T-cell (primary cell): ENCODE data around the gene NPBWR2. TPM values are rescaled to one million over a fixed set of nuclear protein-coding genes. Genes with fewer than 3 reads are reported as not detected.

ENCODE experiments used
- ATAC-seq, 4 experiments: fragments of 200-7000 bp in 3 of 4; fragments of 150-1000 bp in 1 of 4; cut with Tn5 transposase; replicated peaks in 1 of 4; 1 replicate in 3 of 4; 2 replicates in 1 of 4; pipeline ENCODE4 v1.10.0; 2021; ENCODE audit warnings: moderate library complexity in 3 of 4, mild to moderate bottlenecking in 2 of 4, moderate number of reproducible peaks in 1 of 4
- CTCF ChIA-PET, 2 donors: fragments of 300-600 bp; sonication (Branson Sonifier 250); formaldehyde crosslinking; loops; one replicate each; lab custom pipeline; 2022; ENCODE audit warnings: antibody characterized with exemption in 2 of 2; lab: Charles Lee
- POLR2A ChIA-PET, 2 donors: fragments of 300-600 bp; sonication (Branson Sonifier 250); formaldehyde crosslinking; loops; one replicate each; lab custom pipeline; 2022; ENCODE audit warnings: antibody characterized with exemption in 2 of 2; lab: Charles Lee
- DNase-seq, 35 experiments: peaks; one replicate each; pipeline versions ENCODE4 v3.0.0 to v3.0.0-alpha.2; 2013 to 2023
- H3K27ac ChIP-seq: one replicate; pipeline ENCODE4 v1.5.1; 2013; ENCODE audit warnings: low read length
- H3K27me3 ChIP-seq, 2 experiments: replicated peaks in 1 of 2; 1 replicate in 1 of 2; 2 replicates in 1 of 2; pipeline versions ENCODE4 v1.6.1 to v1.7.0; 2013; ENCODE audit warnings: low read length in 1 of 2, mixed read lengths in 1 of 2; ENCODE audit not compliant: control insufficient read depth in 2 of 2, insufficient read depth in 2 of 2; ENCODE audit errors: extremely low read depth in 1 of 2
- H3K36me3 ChIP-seq, 2 donors: 1 replicate in 1 of 2; 2 replicates in 1 of 2; pipeline versions ENCODE4 v1.6.1 to v1.7.0; 2013; ENCODE audit warnings: low read length in 1 of 2; ENCODE audit not compliant: control insufficient read depth in 2 of 2, insufficient read depth in 1 of 2; ENCODE audit errors: extremely low read depth in 1 of 2
- H3K4me1 ChIP-seq, 2 experiments: 1 replicate in 1 of 2; 2 replicates in 1 of 2; pipeline versions ENCODE4 v1.6.1 to v1.7.0; 2013; ENCODE audit warnings: low read length in 2 of 2, mixed read lengths in 1 of 2; ENCODE audit not compliant: insufficient read depth in 2 of 2, control insufficient read depth in 1 of 2; ENCODE audit errors: extremely low read depth in 1 of 2
- H3K4me3 ChIP-seq, 2 donors: 1 replicate in 1 of 2; 2 replicates in 1 of 2; pipeline versions ENCODE4 v1.5.1 to v1.7.0; 2013; ENCODE audit warnings: mild to moderate bottlenecking in 2 of 2, low read length in 1 of 2, moderate library complexity in 1 of 2; ENCODE audit not compliant: control insufficient read depth in 1 of 2; ENCODE audit errors: extremely low read depth in 1 of 2
- H3K9me3 ChIP-seq: 2 replicates; pipeline ENCODE4 v1.7.0; 2013
- H3K27ac Mint-ChIP-seq, 2 donors: one replicate each; pipeline ENCODE4 v1.8.0; 2020 to 2021; ENCODE audit warnings: mild to moderate bottlenecking in 2 of 2, mixed read lengths in 2 of 2
- H3K27me3 Mint-ChIP-seq, 2 donors: one replicate each; pipeline ENCODE4 v1.8.0; 2021 to 2022; ENCODE audit warnings: mixed read lengths in 2 of 2
- H3K36me3 Mint-ChIP-seq: one replicate; pipeline ENCODE4 v1.8.0; 2021; ENCODE audit warnings: mixed read lengths
- H3K4me1 Mint-ChIP-seq, 3 donors: one replicate each; pipeline ENCODE4 v1.8.0; 2020 to 2022; ENCODE audit warnings: mixed read lengths in 3 of 3, mild to moderate bottlenecking in 1 of 3
- H3K4me3 Mint-ChIP-seq, 3 donors: one replicate each; pipeline ENCODE4 v1.8.0; 2020 to 2022; ENCODE audit warnings: mild to moderate bottlenecking in 3 of 3, mixed read lengths in 3 of 3, moderate library complexity in 3 of 3
- H3K9me3 Mint-ChIP-seq, 3 donors: one replicate each; pipeline ENCODE4 v1.8.0; 2020 to 2022; ENCODE audit warnings: mixed read lengths in 3 of 3
- WGBS: methylation state at CpG from one replicate; pipeline ENCODE4 v1.1.5; 2013; ENCODE audit warnings: missing lambda C conversion rate; ENCODE audit not compliant: insufficient coverage; 5-methylcytosine and 5-hydroxymethylcytosine counted together
- total RNA-seq, 35 experiments: library from RNA in 6 of 35; stranded (reverse) in 6 of 35; fragments of 120-200 nt in 1 of 35; gene quantifications; one replicate each; pipeline versions ENCODE4 v1.2.1 to v1.2.4 and lab custom pipeline; 2013 to 2026

NPBWR2 gene
- total RNA-seq, 5 donors from 2014 or later (not counting 1 experiment from before 2014, with no cell fraction given), result not detected

DNA sequence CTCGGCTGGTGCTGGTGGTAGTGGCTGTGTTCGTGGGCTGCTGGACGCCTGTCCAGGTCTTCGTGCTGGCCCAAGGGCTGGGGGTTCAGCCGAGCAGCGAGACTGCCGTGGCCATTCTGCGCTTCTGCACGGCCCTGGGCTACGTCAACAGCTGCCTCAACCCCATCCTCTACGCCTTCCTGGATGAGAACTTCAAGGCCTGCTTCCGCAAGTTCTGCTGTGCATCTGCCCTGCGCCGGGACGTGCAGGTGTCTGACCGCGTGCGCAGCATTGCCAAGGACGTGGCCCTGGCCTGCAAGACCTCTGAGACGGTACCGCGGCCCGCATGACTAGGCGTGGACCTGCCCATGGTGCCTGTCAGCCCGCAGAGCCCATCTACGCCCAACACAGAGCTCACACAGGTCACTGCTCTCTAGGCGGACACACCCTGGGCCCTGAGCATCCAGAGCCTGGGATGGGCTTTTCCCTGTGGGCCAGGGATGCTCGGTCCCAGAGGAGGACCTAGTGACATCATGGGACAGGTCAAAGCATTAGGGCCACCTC, 8.8 kb downstream of the NPBWR2 start:
- peaks cover 0 to 43% of the 10 kb centered on the region in 2 experiments for H3K27me3 ChIP-seq
- H3K27ac ChIP-seq, result no peak overlapping the region
- H3K4me3 ChIP-seq, result no peak overlapping the region
- Mint-ChIP-seq H3K9me3 (peaks cover 0 to 5% (median 0%) of the 10 kb centered on the region in 3 donors), H3K36me3 (peaks cover 4% of the 10 kb centered on the region), H3K4me1 (peaks cover 10 to 24% (median 12%) of the 10 kb centered on the region in 3 donors), H3K27me3 (peaks cover 8 to 16% of the 10 kb centered on the region in 2 donors), H3K4me3 (no peak overlapping the region), H3K27ac (no peak overlapping the region)
- H3K36me3 ChIP-seq, result peaks cover 0 to 19% of the 10 kb centered on the region in 2 donors
- ATAC-seq, result no peak
- WGBS, result 95% methylated on average over 28 of the region's 28 CpGs
- no peak for DNase-seq
- POLR2A ChIA-PET, result no interaction called here
- CTCF ChIA-PET, result interaction anchor here in 1 of 2 donors (0.6 kb wide), 1 partner anchor 22 kb away, joined by 5 read pairs; no protein-coding TSS in a partner anchor
- peaks cover 2 to 31% of the 10 kb centered on the region in 2 experiments for H3K4me1 ChIP-seq
- no peaks in the 10 kb centered on the region for H3K9me3 ChIP-seq

GRCh38 chr20:64096535-64096934, 10.8 kb downstream of the NPBWR2 start:
- CTCF ChIA-PET, result no interaction called here
- H3K27ac Mint-ChIP-seq, result no peak overlapping the region
- H3K4me1 Mint-ChIP-seq, result peaks cover 12 to 25% (median 16%) of the 10 kb centered on the region in 3 donors
- Histone ChIP-seq H3K4me3 (no peak overlapping the region), H3K27me3 (peaks cover 0 to 31% of the 10 kb centered on the region in 2 experiments), H3K27ac (no peak overlapping the region), H3K4me1 (peaks cover 12 to 17% of the 10 kb centered on the region in 2 experiments), H3K36me3 (peaks cover 0 to 19% of the 10 kb centered on the region in 2 donors), H3K9me3 (no peaks in the 10 kb centered on the region)
- DNase-seq, result no peak
- no peak for ATAC-seq
- H3K27me3 Mint-ChIP-seq, result peaks cover 3 to 7% of the 10 kb centered on the region in 2 donors
- H3K4me3 Mint-ChIP-seq, result no peak overlapping the region
- POLR2A ChIA-PET, result no interaction called here
- peaks cover 0 to 5% (median 0%) of the 10 kb centered on the region in 3 donors for H3K9me3 Mint-ChIP-seq
- peaks cover 4% of the 10 kb centered on the region for H3K36me3 Mint-ChIP-seq
- WGBS, result 79% methylated on average over 6 of the region's 6 CpGs

- Mint-ChIP-seq H3K4me3 (no peak overlapping the region), H3K9me3 (peaks cover 0 to 5% (median 0%) of the 10 kb centered on the region in 3 donors), H3K27me3 (peaks cover 0 to under 1% of the 10 kb centered on the region in 2 donors), H3K27ac (no peak overlapping the region), H3K4me1 (peaks cover 8 to 19% (median 10%) of the 10 kb centered on the region in 3 donors), H3K36me3 (peaks cover 4% of the 10 kb centered on the region)
- DNase-seq (no peak), ATAC-seq (no peak)
- CTCF ChIA-PET, result no interaction called here
- POLR2A ChIA-PET, result no interaction called here
- no peaks in the 10 kb centered on the region for H3K9me3 ChIP-seq
- H3K4me3 ChIP-seq, result no peak overlapping the region
- peaks cover 12 to 15% of the 10 kb centered on the region in 2 experiments for H3K4me1 ChIP-seq
- H3K36me3 ChIP-seq, result peaks cover 0 to 19% of the 10 kb centered on the region in 2 donors
- H3K27me3 ChIP-seq, result peaks cover 0 to 28% of the 10 kb centered on the region in 2 experiments
- no peak overlapping the region for H3K27ac ChIP-seq
- WGBS, result 73% methylated on average over 9 of the region's 11 CpGs
These were observed 11.4 kb downstream of the NPBWR2 start for GRCh38 chr20:64095927-64096326.

DNA sequence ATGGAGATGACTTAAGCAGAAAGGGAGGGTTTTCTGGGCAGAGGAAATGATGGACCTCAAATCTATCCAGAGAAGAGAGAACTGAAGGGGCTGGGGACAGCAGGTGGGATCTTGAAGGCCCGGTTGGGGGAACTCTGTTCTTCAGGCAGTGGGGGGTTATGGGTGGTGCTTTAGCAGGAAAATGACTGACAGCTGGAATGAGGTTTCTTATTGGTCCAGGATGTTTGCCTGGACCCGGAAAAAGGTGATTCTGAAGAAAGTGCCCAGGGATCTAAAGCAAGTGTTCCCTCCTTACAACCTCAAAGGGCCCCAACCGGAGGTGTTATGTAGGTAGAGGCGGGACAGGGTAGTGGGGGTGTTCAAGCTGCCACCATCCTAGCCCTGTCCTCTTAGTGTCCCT, 11.9 kb downstream of the NPBWR2 start:
- Histone ChIP-seq H3K36me3 (peaks cover 0 to 19% of the 10 kb centered on the region in 2 donors), H3K27me3 (peaks cover 0 to 24% of the 10 kb centered on the region in 2 experiments), H3K27ac (no peak overlapping the region), H3K4me1 (peaks cover 10 to 12% of the 10 kb centered on the region in 2 experiments), H3K4me3 (no peak overlapping the region), H3K9me3 (no peaks in the 10 kb centered on the region)
- Mint-ChIP-seq H3K27ac (no peak overlapping the region), H3K4me3 (no peak overlapping the region), H3K4me1 (peaks cover 8 to 16% (median 10%) of the 10 kb centered on the region in 3 donors), H3K27me3 (no peaks in the 10 kb centered on the region), H3K36me3 (peaks cover 4% of the 10 kb centered on the region), H3K9me3 (peaks cover 0 to 5% (median 0%) of the 10 kb centered on the region in 3 donors)
- POLR2A ChIA-PET, result no interaction called here
- CTCF ChIA-PET, result no interaction called here
- ATAC-seq, result no peak
- no peak for DNase-seq
- 89% methylated on average over 3 of the region's 4 CpGs for WGBS

GRCh38 chr20:64093013-64093503, 14.3 kb downstream of the NPBWR2 start:
- Mint-ChIP-seq H3K27ac (no peak overlapping the region), H3K36me3 (peaks cover 4% of the 10 kb centered on the region), H3K4me1 (peaks cover 6 to 12% (median 8%) of the 10 kb centered on the region in 3 donors), H3K9me3 (peaks cover 0 to 5% (median 0%) of the 10 kb centered on the region in 3 donors), H3K4me3 (no peak overlapping the region), H3K27me3 (peaks cover 0 to 2% of the 10 kb centered on the region in 2 donors)
- Histone ChIP-seq H3K27ac (no peak overlapping the region), H3K27me3 (peaks cover 0 to 22% of the 10 kb centered on the region in 2 experiments), H3K36me3 (peaks cover 0 to 13% of the 10 kb centered on the region in 2 donors), H3K4me3 (no peak overlapping the region), H3K4me1 (peaks cover 4 to 10% of the 10 kb centered on the region in 2 experiments), H3K9me3 (no peaks in the 10 kb centered on the region)
- WGBS, result 91% methylated on average over 4 of the region's 9 CpGs
- ChIA-PET POLR2A (no interaction called here), CTCF (no interaction called here)
- no peak for DNase-seq
- no peak for ATAC-seq

GRCh38 chr20:64092258-64093012, 14.9 kb downstream of the NPBWR2 start:
- no peak overlapping the region for H3K4me3 ChIP-seq
- H3K27ac ChIP-seq, result no peak overlapping the region
- DNase-seq (no peak), ATAC-seq (peak in 1 of 4 experiments; percentile 47)
- Mint-ChIP-seq H3K4me1 (peaks cover 6 to 12% (median 8%) of the 10 kb centered on the region in 3 donors), H3K4me3 (peak overlapping the region in 1 of 3 donors; percentile 23), H3K36me3 (peaks cover 4% of the 10 kb centered on the region), H3K9me3 (peaks cover 0 to 5% (median 2%) of the 10 kb centered on the region in 3 donors), H3K27ac (no peak overlapping the region), H3K27me3 (peaks cover 0 to 2% of the 10 kb centered on the region in 2 donors)
- ChIA-PET POLR2A (no interaction called here), CTCF (no interaction called here)
- 84% methylated on average over 26 of the region's 27 CpGs for WGBS
- H3K4me1 ChIP-seq, result peaks cover 4 to 10% of the 10 kb centered on the region in 2 experiments
- peaks cover 0 to 22% of the 10 kb centered on the region in 2 experiments for H3K27me3 ChIP-seq
- H3K9me3 ChIP-seq, result no peaks in the 10 kb centered on the region
- H3K36me3 ChIP-seq, result peaks cover 0 to 6% of the 10 kb centered on the region in 2 donors
